ENCODE data around the gene POU3F2.
A peak's percentile ranks its signal among the peaks of the same experiment; 100 is the strongest.

POU3F2 gene

GRCh38 chr6:98834060-98835031 is at the start of gene POU3F2:
Gene POU3F2, plus strand, starts transcription at chr6:98834574. Its CDS starts 300 bp downstream, at chr6:98834874.
- peak; percentile 97 for DNase-seq (ENCODE audit: low spot score)

GRCh38 chr6:98787435-98787834 is 46.9 kb upstream of the POU3F2 start:
- DNase-seq (ENCODE audit: low spot score): peak; percentile 25

GRCh38 chr6:98787961-98788360 is 46.4 kb upstream of the POU3F2 start:
- peak; percentile 6 for DNase-seq (ENCODE audit: low spot score)

- DNase-seq (ENCODE audit: low spot score): no peak
Observed at GRCh38 chr6:98794307-98794842, 40.0 kb upstream of the POU3F2 start.

GRCh38 chr6:98797217-98797994 is 37.0 kb upstream of the POU3F2 start:
- DNase-seq (ENCODE audit: low spot score): no peak

GRCh38 chr6:98800866-98801265 is 33.5 kb upstream of the POU3F2 start:
- no peak for DNase-seq (ENCODE audit: low spot score)

GRCh38 chr6:98808541-98809210 is 25.7 kb upstream of the POU3F2 start:
- DNase-seq (ENCODE audit: low spot score): no peak

GRCh38 chr6:98812220-98812619 is 22.2 kb upstream of the POU3F2 start:
- no peak for DNase-seq (ENCODE audit: low spot score)

- DNase-seq (ENCODE audit: low spot score): no peak
Observed at GRCh38 chr6:98816799-98817198, 17.6 kb upstream of the POU3F2 start.

GRCh38 chr6:98821756-98822405 is 12.5 kb upstream of the POU3F2 start:
- DNase-seq (ENCODE audit: low spot score): no peak

GRCh38 chr6:98823428-98824161 is 10.8 kb upstream of the POU3F2 start:
- no peak for DNase-seq (ENCODE audit: low spot score)

- DNase-seq (ENCODE audit: low spot score): no peak
Observed at GRCh38 chr6:98824162-98824901, 10.0 kb upstream of the POU3F2 start.

- DNase-seq (ENCODE audit: low spot score): no peak
Observed at GRCh38 chr6:98824902-98825599, 9.3 kb upstream of the POU3F2 start.

- no peak for DNase-seq (ENCODE audit: low spot score)
Observed at GRCh38 chr6:98825600-98826230, 8.7 kb upstream of the POU3F2 start.

GRCh38 chr6:98827295-98828159 is 6.8 kb upstream of the POU3F2 start:
- peak; percentile 83 for DNase-seq (ENCODE audit: low spot score)

GRCh38 chr6:98828211-98828788 is 6.1 kb upstream of the POU3F2 start:
- no peak for DNase-seq (ENCODE audit: low spot score)

- DNase-seq (ENCODE audit: low spot score): no peak
Observed at GRCh38 chr6:98828941-98829411, 5.4 kb upstream of the POU3F2 start.
